DMS 273 treated with DMSO at 0.1 percent for 48 hours (cell line): Measurements from ENCODE around the gene OTX1.

Experiments used
- DNase-seq: peaks from one replicate; lab custom pipeline; 2025; lab: John Stamatoyannopoulos, UW

OTX1 gene

GRCh38 chr2:63047321-63048279 lies 3.0 kb upstream of the OTX1 start:
- DNase-seq: no peak

DNA sequence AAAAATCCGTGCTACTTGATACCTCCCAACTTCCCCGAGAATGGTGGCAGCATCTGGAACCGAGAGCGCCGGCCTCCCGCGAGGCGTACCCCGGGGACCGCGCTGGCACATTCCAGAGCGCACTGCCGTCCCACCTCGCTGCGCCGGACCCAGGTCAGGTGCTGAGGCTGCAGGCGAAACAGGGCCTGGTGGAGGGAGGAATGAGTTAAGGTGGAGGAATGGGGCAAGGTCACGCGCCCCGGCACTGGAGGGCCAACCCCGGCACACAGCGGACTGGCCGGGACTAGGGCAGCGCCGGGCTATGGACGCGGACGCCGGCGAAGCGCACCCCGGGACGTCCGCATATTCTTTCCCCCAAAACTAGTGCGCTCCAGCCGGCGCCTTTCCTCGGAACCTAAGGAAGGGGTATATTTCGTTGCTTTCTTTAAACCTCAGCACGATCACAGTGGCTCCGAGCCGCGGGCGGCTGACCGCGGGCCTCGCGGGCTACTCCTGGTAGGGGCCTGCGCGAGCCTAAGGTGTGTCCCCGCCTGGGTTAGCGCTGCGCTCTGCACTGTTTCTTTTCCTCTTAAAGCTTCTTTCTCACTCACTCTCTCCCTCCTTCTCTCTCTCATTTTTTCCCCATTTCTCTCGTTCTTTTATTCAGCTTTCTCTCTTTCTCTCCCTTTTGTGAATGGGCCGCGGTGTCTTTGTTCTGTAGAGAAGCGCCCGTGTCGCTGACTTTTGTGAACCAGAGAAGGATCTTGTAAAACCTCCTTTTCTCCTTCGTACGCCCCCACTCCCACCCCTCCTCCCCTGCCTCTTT lies 2.1 kb upstream of the OTX1 start:
- DNase-seq: no peak

DNA sequence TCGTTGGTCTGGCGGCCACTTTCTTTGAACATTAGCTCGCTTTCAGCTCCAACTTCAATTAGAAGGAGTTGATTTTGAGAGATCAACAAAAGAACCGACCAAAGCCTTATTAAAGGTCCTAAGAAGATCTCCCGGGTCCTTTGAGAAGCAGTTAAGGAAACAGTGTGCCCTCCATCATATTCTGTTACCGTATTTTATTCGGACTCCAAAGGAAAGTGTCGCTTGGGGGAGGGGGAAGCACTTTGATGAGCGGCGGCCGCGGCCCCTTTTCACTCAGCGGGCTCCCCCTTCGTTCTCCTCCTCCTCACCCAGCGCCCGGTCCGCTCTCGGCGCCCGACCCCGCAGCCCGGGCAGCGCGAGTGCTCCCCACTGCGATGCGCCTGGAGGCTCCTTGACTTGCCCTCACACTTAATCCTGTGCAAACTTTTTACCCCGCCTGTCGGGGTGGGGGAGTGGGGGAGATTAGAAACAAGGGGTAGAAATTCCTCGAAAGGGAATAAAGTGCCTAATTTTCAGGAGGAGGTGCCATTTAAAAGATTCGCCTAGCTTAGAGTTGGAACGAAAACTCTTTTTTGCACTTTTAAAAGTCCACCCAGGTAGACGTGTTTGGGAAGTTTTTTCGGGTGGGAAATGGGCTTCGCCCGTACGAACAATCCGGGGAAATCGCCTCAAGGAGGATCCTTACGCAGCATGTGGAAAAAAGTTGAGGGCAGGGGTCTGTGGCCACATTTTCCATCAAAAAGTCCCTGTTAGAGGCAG lies 1.2 kb upstream of the OTX1 start:
- no peak for DNase-seq

DNA sequence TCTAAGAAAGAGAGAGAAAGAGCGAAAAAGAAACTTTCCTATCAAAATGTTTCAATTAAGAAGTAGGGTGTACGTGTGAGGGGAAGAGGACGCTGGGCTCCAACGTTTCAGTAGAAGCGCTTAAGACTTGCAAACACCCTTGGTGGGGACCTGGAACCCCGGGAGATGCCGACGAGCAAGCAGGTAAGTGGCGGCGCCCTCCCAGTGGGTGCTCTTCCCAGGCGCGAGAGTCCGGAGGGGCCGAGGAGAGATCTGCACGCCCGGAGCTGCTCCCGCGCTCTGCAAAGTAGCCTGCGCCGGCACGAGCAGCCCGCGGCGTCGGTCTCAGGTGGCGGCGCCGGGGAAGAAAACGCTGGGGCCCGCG lies 678 bp upstream of the OTX1 start:
- no peak for DNase-seq

DNA sequence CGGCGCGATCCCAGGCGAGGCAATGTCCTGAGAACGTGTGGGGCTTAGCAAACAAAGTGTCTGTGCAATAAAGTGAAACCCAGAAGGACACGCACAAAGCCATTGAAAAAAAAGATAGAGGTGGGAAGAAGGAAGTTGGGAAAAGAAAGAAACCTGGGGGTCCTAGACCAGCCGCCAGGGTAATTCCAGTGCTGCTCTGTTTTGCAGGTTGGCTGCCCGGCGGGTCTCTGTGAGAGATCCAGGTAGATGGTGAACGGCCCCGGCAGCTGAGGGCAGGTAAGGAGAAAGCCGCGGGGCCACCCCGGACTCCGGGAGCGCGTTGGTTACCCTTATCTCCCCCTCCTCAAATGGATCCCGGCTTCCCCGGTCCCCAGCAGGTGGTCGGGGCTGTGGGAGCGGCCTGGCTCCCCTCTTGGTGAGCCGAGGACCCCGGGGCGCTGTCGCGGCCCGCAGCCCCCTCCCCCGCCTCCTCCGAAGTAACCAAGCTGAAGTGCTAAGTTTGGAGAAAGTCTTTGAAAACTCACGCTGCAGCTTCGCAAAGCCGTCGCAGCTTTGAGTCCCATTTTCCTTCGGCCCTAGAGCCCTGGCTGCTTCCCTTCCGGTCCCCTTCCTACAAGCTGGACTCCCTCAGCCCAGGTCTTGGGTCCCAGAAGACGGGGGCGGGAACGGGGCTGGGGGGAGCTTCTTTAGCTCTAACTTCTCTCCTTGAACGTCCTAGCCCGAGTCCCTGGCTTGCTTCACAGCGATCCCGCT lies 588 bp downstream of the OTX1 start:
- DNase-seq: no peak

DNA sequence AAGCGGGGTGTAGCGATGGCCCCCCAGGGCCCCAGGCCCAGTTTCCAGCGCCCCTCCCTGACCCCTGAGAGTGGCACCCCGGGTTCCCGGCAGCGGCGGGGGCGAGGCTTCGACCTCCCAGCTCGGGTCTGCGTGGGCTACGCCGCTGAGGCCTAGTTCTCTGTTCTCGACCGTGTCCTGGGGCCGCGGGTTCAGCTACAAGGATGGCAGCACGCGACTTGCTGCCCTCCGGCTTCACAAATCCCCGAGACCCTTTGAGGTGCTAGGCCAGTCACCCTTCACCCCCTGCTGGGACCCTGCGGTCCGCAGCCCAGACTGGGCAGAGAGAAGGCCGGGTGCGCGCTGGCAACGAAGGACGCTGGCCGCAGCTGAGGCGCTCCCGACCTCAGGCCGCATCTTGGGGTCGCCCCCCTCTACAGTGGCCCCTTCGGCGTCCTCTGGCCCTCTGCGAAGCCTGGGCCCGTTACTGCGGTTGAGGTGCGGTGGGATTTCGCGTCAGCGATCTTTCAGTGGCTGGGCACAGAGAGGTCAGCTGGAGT lies 1.2 kb downstream of the OTX1 start:
- DNase-seq: no peak

- DNase-seq: no peak
These were observed 1.9 kb downstream of the OTX1 start for GRCh38 chr2:63052411-63053080.

DNA sequence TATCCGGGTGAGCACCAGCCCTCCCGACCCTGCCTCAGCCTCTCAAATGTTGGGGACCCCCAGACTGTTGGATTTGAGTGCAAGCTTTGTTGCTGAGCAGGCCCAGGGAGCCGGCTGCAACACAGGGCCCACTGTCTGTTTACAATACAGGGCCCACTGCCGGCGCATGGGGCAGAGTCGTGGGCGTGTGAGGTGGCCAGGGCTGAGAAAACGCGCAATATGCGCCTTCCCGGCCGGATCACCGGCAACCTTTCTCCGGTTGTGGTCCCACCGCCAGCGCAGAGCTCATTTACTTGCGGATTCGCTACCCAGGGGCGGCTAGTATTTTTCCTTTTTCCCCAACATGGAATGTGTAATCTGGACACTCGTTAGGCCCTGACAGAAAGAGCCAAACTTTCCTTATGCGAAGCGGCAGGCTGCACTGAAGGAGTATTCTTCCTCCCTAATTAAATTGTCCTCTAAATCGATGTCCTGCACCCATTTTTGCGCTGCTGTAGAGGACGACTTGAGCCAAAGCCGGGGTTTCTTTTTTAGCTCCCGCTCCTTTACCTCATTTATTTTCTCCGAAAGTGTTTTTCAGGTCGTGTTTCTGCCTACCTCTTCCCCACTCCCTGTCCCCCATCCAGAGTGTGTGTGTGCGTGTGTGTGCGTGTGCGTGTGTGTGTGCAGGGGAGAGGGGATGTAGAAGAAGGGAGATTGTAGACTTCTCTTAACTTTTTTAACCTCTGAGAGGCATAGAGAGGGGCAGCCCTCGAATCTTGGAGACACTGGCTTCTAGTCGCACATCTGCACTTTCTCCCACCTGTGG lies 2.7 kb downstream of the OTX1 start:
- no peak for DNase-seq

DNA sequence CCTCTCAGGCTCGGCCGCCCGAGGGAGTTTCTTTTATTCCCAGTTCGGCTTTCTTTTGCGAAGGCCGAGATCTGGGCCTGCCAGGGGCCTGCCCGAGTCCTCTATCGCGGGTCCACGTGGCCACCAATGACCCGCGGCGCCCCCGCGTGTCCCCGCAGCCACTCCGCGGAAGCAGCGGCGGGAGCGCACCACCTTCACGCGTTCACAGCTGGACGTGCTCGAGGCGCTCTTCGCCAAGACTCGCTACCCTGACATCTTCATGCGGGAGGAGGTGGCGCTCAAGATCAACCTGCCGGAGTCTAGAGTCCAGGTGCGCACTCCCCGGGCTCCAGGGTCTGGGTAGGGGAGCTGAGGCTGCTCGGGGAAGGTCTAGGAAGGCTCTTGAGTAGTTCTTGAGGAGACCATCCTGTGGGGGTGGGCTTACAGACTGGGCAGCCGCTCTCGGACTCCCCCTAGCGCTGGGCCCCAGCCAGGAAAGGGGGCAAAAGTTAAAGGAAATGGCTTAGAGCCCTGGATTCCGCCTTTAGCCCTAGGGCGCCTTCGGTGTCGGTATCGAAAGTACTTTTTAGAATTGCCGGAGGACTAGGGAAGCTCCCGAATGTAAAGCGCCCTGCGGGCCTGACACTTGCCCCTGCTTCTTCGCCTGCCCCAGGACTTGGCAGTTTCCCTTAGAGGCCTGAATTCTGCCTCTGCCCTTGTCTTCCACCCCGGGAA lies 3.4 kb downstream of the OTX1 start:
- no peak for DNase-seq

DNA sequence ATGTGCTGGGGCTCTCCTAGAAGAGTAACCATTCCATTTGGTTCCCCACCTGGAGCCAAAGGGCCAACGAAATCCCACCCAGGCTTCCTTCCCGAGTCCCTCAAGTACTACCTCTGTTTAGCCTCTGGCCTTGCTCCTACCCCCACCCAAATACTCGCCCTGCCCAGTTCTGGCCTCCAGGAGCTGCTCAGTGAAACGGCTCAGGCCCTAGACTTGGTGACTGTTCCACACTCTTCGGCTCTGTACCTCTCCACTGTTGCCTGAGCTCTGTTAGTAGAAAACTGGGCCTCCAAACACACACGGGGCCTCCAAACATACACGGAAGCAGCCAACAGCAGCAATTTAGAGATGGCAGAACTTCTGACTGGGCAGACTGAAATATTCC lies 4.2 kb downstream of the OTX1 start:
- no peak for DNase-seq

DNA sequence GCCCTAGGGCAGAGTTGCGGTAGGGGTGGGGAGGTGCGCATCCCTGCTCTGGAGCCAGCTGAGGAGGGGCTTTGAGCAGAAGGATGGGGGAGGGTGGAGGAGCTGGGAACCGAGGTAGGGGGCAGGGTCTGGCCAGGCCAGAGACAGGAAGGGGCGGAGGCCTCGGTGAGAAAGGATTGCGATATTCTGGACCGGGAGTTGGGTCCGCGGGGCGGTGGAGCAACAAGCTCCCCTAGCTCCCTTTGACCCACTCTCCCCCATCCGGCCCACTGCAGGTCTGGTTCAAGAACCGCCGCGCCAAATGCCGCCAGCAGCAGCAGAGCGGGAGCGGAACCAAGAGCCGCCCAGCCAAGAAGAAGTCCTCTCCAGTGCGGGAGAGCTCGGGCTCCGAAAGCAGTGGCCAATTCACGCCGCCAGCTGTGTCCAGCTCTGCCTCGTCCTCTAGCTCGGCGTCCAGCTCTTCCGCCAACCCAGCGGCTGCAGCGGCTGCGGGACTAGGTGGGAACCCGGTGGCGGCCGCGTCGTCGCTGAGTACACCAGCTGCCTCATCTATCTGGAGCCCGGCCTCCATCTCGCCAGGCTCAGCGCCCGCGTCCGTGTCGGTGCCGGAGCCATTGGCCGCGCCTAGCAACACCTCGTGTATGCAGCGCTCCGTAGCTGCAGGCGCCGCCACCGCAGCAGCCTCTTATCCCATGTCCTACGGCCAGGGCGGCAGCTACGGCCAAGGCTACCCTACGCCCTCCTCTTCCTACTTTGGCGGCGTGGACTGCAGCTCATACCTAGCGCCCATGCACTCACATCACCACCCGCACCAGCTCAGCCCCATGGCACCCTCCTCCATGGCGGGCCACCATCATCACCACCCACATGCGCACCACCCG lies 4.8 kb downstream of the OTX1 start:
- DNase-seq: no peak

DNA sequence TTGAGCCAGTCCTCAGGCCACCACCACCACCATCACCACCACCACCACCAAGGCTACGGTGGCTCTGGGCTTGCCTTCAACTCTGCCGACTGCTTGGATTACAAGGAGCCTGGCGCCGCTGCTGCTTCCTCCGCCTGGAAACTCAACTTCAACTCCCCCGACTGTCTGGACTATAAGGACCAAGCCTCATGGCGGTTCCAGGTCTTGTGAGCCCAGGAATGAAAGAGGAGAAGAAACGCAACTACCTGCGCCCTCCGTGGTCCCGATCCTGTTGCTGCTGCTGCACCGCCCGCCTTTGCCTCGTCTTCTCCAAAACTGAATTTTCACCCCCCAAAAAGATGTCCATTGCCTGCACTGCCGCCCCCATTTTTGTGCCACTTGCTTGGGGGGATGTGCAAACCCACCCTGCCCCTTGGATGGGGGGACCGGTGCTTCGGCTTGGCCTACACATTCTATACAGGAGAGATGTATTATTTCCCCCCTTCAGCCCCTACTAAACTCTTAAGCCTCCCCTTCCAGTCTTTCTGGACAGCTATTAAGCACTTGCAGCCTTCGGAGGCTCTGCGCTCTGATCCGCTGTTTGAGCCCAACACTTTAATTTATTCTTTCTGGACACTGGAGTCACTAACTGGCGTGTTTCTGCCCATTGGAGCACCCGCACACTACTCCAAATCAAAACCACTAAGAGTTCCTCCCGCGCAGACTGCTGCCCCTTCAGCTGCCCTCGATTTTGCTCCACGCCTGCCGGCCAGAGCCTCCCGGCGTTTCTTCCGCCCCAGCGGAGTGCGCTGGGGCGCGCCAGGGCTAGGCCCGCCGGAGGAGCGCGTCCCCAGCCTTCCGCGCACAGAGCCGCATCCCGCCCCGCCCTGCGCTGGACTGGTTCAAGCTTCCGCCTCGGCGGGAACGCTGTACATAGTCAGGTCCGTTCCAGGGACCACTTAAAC lies 5.7 kb downstream of the OTX1 start:
- no peak for DNase-seq

- DNase-seq: no peak
These were observed 6.9 kb downstream of the OTX1 start for GRCh38 chr2:63057249-63058143.

- no peak for DNase-seq
These were observed 7.7 kb downstream of the OTX1 start for GRCh38 chr2:63058144-63058920.
